A549 (cell line): ENCODE data around the gene CHTF8. TPM values are rescaled to one million over a fixed set of nuclear protein-coding genes. Genes with fewer than 3 reads are reported as not detected.

Source experiments
- ATAC-seq, 2 experiments: fragments of 200-7000 bp in 1 of 2; fragments of >200 bp in 1 of 2; cut with Nextera tagmentation in 1 of 2; cut with Tn5 transposase in 1 of 2; 3 replicates each; pipeline versions ENCODE4 v1.8.0 to v1.9.1; 2018 to 2020; ENCODE audit warnings: mild to moderate bottlenecking in 1 of 2, moderate library complexity in 1 of 2
- CTCF ChIA-PET: fragments of 300-600 bp; sonication (Branson Sonifier 250); formaldehyde crosslinking; extraction: SDS; loops from one replicate; lab custom pipeline; 2021; ENCODE audit warnings: antibody characterized with exemption, inconsistent platforms; lab: Yijun Ruan, JAX
- POLR2A ChIA-PET: fragments of 350-600 bp; formaldehyde crosslinking; extraction: SDS; loops from one replicate; lab custom pipeline; 2021; ENCODE audit warnings: antibody characterized with exemption, inconsistent platforms; lab: Yijun Ruan, JAX
- DNase-seq, 2 experiments: peaks; one replicate each; pipeline versions ENCODE4 v3.0.0 to v3.0.0-alpha.2; 2011 to 2016; ENCODE audit warnings: low read depth in 1 of 2, low spot score in 1 of 2
- FAIRE-seq: peaks from 2 replicates; lab custom pipeline; 2011; peaks lifted over from hg19 to GRCh38; lab: Jason Lieb, UNC
- H3K27ac ChIP-seq, 2 experiments: fragments of >200 bp; sonication (Bioruptor Twin); formaldehyde crosslinking; 3 replicates each; pipeline ENCODE4 v1.5.1; 2016 to 2017
- H3K4me1 ChIP-seq: fragments of >200 bp; sonication (Bioruptor Twin); formaldehyde crosslinking; 3 replicates; pipeline ENCODE4 v1.6.1; 2016
- H3K4me2 ChIP-seq: fragments of >200 bp; sonication (Bioruptor Twin); formaldehyde crosslinking; 3 replicates; pipeline ENCODE4 v1.6.1; 2016
- H3K4me3 ChIP-seq: fragments of >200 bp; sonication (Bioruptor Twin); formaldehyde crosslinking; 3 replicates; pipeline ENCODE4 v1.5.1; 2016
- H3K9me3 ChIP-seq: fragments of >200 bp; sonication (Bioruptor Twin); formaldehyde crosslinking; 3 replicates; pipeline ENCODE4 v1.6.1; 2016
- ATOH8 ChIP-seq: fragments of 250-450 bp; sonication (Bioruptor Pico); IDR thresholded peaks from 2 replicates; pipeline ENCODE4 v1.5.0; 2020; ENCODE audit warnings: low read depth, mild to moderate bottlenecking, moderate library complexity
- CBX2 ChIP-seq: fragments of 200-600 bp; sonication (generic); IDR thresholded peaks from 2 replicates; pipeline ENCODE4 v1.6.1; 2016; ENCODE audit warnings: low read depth, mild to moderate bottlenecking, borderline replicate concordance
- CHD2 ChIP-seq: fragments of 150-350 bp; IDR thresholded peaks from 2 replicates; pipeline ENCODE4 v1.6.1; 2014; ENCODE audit warnings: low read length; ENCODE audit not compliant: partially characterized antibody
- CHD4 ChIP-seq: fragments of 200-600 bp; sonication (generic); IDR thresholded peaks from 2 replicates; pipeline ENCODE4 v1.6.1; 2016; ENCODE audit warnings: antibody characterized with exemption, mild to moderate bottlenecking, borderline replicate concordance
- CTCF ChIP-seq: fragments of >200 bp; sonication (Bioruptor Twin); formaldehyde crosslinking; IDR thresholded peaks from 3 replicates; pipeline ENCODE4 v1.5.1; 2016
- ELK1 ChIP-seq: fragments of 150-350 bp; IDR thresholded peaks from 2 replicates; pipeline ENCODE4 v1.6.1; 2014; ENCODE audit warnings: low read depth, mild to moderate bottlenecking, low read length
- EP300 ChIP-seq, 2 experiments: fragments of >200 bp; sonication (Bioruptor Twin); formaldehyde crosslinking; IDR thresholded peaks; 2 replicates in 1 of 2; 3 replicates in 1 of 2; pipeline ENCODE4 v1.6.1; 2016 to 2017
- FOXS1 ChIP-seq: fragments of 250-450 bp; sonication (Bioruptor Pico); IDR thresholded peaks from 2 replicates; pipeline ENCODE4 v1.5.0; 2020; ENCODE audit warnings: mild to moderate bottlenecking, moderate library complexity
- HOXA7 ChIP-seq: fragments of 250-450 bp; sonication (Bioruptor Pico); IDR thresholded peaks from 2 replicates; pipeline ENCODE4 v1.5.0; 2020; ENCODE audit warnings: mild to moderate bottlenecking, moderate library complexity
- HOXB5 ChIP-seq: fragments of 250-450 bp; sonication (Bioruptor Pico); IDR thresholded peaks from 2 replicates; pipeline ENCODE4 v1.5.0; 2020; ENCODE audit warnings: mild to moderate bottlenecking, moderate library complexity
- KDM1A ChIP-seq: fragments of 200-600 bp; sonication (generic); IDR thresholded peaks from 2 replicates; pipeline ENCODE4 v1.6.1; 2016; ENCODE audit warnings: low read depth, mild to moderate bottlenecking
- MYC ChIP-seq: IDR thresholded peaks from 2 replicates; pipeline ENCODE4 v1.6.1; 2012; ENCODE audit warnings: mild to moderate bottlenecking, inconsistent platforms, low read length, improper control_type of control experiment, borderline replicate concordance
- NPAS2 ChIP-seq: fragments of 250-450 bp; sonication (Bioruptor Pico); IDR thresholded peaks from 2 replicates; pipeline ENCODE4 v1.8.0; 2022; ENCODE audit warnings: mild to moderate bottlenecking, moderate library complexity, borderline replicate concordance
- RAD21 ChIP-seq, 2 experiments: fragments of >200 bp in 1 of 2; sonication (Bioruptor Twin) in 1 of 2; formaldehyde crosslinking in 1 of 2; IDR thresholded peaks in 1 of 2; conservative IDR thresholded peaks in 1 of 2; 2 replicates in 1 of 2; 3 replicates in 1 of 2; pipeline ENCODE4 v1.6.1; 2012 to 2018; ENCODE audit warnings: inconsistent platforms in 1 of 2
- RNF2 ChIP-seq: fragments of 200-600 bp; sonication (generic); IDR thresholded peaks from 2 replicates; pipeline ENCODE4 v1.6.1; 2016; ENCODE audit warnings: low read depth, mild to moderate bottlenecking, antibody characterized with exemption, moderate library complexity, borderline replicate concordance
- SREBF2 ChIP-seq: fragments of 450-650 bp; IDR thresholded peaks from 2 replicates; pipeline ENCODE4 v1.6.1; 2014; ENCODE audit warnings: mild to moderate bottlenecking, moderate library complexity
- TFCP2L1 ChIP-seq: fragments of 250-450 bp; sonication (Bioruptor Pico); IDR thresholded peaks from 2 replicates; pipeline ENCODE4 v1.5.0; 2021; ENCODE audit warnings: mild to moderate bottlenecking
- TP53 ChIP-seq: fragments of 250-450 bp; sonication (Bioruptor Pico); IDR thresholded peaks from 2 replicates; pipeline ENCODE4 v1.5.0; 2021; ENCODE audit warnings: mild to moderate bottlenecking, moderate library complexity
- ZC3H11A ChIP-seq: fragments of 450-650 bp; IDR thresholded peaks from 2 replicates; pipeline ENCODE4 v1.6.1; 2014; ENCODE audit warnings: antibody characterized with exemption, mild to moderate bottlenecking
- WGBS: methylation state at CpG from one replicate; pipeline ENCODE4 v1.1.6; 2017; ENCODE audit errors: missing lambda C conversion rate; 5-methylcytosine and 5-hydroxymethylcytosine counted together
- polyA plus RNA-seq, 4 experiments: library from polyadenylated mRNA; depleted of rRNA in 3 of 4; stranded (reverse); fragments of >200 nt; fragmentation: RNase III in 1 of 4; extraction: RNeasy Plus Mini Kit Qiagen cat#74134 plus additional on column Dnase treatment in 1 of 4; gene quantifications; 2 replicates in 3 of 4; 3 replicates in 1 of 4; pipeline ENCODE4 v1.2.3, GENCODE V29; 2011 to 2017

Gene CHTF8
- polyA plus RNA-seq, 2 of the 4 experiments (the other 2 are of a cell fraction), result 78.7 to 81.6 TPM

DNA sequence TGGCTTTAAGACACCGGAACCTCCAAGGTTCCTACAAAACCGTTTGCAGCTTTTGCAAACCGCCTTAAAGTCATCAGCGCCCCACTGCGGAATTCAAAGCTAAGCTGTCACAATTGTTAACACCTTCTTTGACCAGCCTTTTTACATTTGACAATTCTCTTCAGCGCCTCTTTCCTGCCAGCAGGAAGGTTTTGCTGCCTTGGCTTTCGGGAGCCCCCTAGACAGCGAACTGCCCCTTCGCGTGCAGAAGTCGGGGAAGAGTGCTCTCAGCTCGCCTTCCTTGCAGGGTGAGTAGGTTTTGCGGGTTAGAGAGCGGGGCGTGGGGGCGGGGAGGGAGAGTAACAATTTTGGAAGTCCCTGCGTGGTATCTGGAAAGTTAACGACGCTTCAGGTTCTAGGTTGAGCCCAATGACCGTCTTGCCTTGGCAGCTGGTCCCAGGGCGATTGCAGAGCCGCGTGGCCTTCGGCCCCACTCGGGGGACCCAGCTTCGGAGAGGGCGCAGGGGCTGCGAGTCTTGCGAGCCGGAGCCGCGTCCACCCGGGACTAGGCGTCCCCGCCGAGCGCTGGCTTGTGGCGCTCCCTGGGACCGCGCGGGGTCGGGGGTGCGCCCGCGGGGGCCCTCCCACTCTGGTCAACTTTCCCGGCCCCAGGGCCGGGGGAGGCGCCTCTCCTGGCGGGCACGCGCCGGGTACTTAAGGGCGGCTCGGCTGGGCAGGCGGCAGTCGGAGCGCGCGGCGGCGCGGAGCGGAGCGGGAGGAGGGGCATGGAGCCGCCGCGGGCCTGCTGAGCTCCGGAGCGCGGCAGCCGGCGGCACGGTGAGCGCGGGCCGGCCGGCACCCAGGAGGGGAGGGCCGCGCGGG lies 26.7 kb downstream of the CHTF8 start, which contains the start of gene HAS3 (continued):
- TF ChIP-seq CTCF (peak; percentile 68), HOXA7 (CRISPR knock-in tag) (no peak)

GRCh38 chr16:69100071-69100691 lies 32.2 kb downstream of the CHTF8 start:
- DNase-seq, result no peak
- WGBS, result 84% methylated on average over 11 of the region's 11 CpGs
- TF ChIP-seq EP300 (IDR thresholded peaks at IDR 0.05) (no peak), TFCP2L1 (CRISPR knock-in tag) (no peak), RNF2 (no peak), ELK1 (no peak), HOXB5 (CRISPR knock-in tag) (no peak), KDM1A (no peak), CHD2 (no peak), RAD21 (conservative IDR thresholded peaks at IDR 0.05 in 1 of 2, IDR thresholded peaks at IDR 0.05 in 1 of 2) (no peak), CBX2 (no peak), CHD4 (no peak), SREBF2 (no peak), ATOH8 (CRISPR knock-in tag) (no peak), FOXS1 (no peak), TP53 (no peak), ZC3H11A (no peak), NPAS2 (no peak), MYC (no peak)
- TF ChIP-seq, all 56 proteins: peak for 0

More at GRCh38 chr16:69100071-69100691, 32.2 kb downstream of the CHTF8 start:
- Histone ChIP-seq H3K27ac (peak overlapping the region in 1 of 2 experiments; percentile 40; a peak in 1 of 6 replicates), H3K4me3 (no peak overlapping the region), H3K4me2 (no peak overlapping the region), H3K9me3 (no peaks in the 10 kb centered on the region), H3K4me1 (peaks cover 16% of the 10 kb centered on the region; the same call in 1 of the 3 replicates)
- POLR2A ChIA-PET, result no interaction called here
- ATAC-seq (no peak), FAIRE-seq (no peak)
- CTCF ChIA-PET, result interaction anchor here (0.5 to 1.6 kb wide), 6 partner anchors 11 to 42 kb away, joined by 3 to 4 read pairs (median 3); no protein-coding TSS in a partner anchor
